ENCODE measurements around the gene UBAP1L.

DNA sequence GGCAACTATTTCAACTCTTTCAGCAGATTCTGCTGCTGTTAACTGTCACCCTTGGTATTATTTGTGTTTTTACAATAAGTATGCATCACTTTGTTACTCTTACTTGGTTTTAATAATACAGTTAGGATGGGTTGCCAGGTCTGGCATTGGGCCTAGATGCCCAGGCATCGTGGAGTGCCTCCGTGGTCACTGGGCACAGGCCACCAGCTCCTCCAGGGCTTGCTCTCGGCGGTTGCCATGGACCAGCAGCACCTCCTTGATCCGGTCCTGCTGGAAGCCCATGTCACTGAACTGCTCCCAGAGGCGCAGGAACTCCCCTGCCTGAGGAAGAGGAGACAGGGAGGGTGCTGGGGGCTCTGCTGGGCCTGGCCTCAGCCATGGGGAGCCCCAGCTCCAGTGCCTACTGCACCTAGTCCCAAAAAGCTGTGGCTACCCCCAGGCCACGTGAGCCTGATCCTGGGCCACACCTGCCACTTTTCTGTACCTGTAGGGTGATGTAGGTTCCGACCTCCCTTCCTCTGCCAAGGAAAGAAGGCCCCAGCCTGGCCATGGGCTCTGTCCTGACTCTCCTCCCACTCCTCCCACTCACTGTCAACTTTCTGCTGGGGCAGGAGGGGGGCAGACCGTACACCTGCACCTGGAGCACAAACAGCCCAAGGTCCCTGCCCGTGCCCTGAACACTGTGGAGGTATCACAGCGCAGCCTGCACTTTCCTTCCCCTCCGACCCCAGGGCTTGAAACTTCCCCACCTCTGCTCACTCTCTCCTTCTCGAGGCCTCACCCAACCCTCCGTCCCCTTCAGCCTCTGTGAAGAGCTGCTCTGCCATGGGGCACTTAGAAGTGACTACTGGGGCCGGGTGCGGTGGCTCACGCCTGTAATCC lies 21.8 kb downstream of the UBAP1L start:
- TF ChIP-seq, protein P1, sequence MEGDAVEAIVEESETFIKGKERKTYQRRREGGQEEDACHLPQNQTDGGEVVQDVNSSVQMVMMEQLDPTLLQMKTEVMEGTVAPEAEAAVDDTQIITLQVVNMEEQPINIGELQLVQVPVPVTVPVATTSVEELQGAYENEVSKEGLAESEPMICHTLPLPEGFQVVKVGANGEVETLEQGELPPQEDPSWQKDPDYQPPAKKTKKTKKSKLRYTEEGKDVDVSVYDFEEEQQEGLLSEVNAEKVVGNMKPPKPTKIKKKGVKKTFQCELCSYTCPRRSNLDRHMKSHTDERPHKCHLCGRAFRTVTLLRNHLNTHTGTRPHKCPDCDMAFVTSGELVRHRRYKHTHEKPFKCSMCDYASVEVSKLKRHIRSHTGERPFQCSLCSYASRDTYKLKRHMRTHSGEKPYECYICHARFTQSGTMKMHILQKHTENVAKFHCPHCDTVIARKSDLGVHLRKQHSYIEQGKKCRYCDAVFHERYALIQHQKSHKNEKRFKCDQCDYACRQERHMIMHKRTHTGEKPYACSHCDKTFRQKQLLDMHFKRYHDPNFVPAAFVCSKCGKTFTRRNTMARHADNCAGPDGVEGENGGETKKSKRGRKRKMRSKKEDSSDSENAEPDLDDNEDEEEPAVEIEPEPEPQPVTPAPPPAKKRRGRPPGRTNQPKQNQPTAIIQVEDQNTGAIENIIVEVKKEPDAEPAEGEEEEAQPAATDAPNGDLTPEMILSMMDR (IDR thresholded peaks at IDR 0.05): no peak
- TF ChIP-seq POLR2A (IDR thresholded peaks at IDR 0.05): no peak
